LNCaP clone FGC (cell line): ENCODE results near the gene ZNF511.

ENCODE experiments used
- DNase-seq: peaks from one replicate; pipeline ENCODE4 v3.0.0-alpha.2; 2011; ENCODE audit warnings: low read depth
- H3K4me3 ChIP-seq: 2 replicates; pipeline ENCODE4 v1.5.1; 2011; ENCODE audit warnings: mild to moderate bottlenecking, low read depth, low read length, control low read depth
- CTCF ChIP-seq: IDR thresholded peaks from 2 replicates; pipeline ENCODE4 v1.5.1; 2012; ENCODE audit warnings: mild to moderate bottlenecking; ENCODE audit not compliant: control insufficient read depth, insufficient read depth; ENCODE audit errors: extremely low read depth

Gene ZNF511

DNA sequence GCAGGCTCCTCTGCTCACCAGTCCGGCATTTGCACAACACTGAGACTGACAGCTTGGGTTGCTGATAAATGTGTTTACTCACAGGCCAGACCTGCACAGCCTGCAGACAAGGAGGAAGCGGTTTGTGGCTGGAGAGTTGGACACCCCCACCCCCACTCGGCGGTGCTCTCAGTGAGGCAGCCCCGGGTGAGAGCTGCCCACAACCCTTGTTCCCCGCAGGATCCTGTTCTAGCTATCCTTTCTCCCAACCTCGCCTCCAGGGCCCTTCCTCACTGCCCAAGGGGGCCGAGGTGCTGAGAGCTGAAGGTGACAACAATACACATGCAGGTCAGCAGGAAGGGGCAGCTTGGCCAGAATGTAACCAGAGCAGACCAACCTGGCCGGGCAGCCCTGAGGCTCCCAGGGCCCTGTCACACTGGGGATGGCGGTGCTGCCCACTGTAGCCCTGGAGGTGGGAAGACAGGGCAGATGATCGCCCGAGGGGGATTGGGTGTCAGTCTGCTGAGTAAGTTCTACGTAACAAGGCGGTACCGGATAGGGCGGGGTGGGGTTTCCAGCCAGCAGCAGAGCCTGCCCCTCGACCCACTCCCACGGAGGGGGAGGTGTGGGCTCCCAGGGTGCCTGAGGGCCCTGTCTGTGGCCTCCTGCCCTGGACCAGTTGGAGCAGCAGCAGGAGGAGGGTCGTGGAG lies 30.0 kb upstream of the ZNF511 start:
- no peak overlapping the region for H3K4me3 ChIP-seq
- DNase-seq = peak; percentile 25
- no peak for TF ChIP-seq CTCF

GRCh38 chr10:133279326-133280226 lies 29.1 kb upstream of the ZNF511 start:
- no peak overlapping the region for H3K4me3 ChIP-seq
- DNase-seq = no peak
- no peak for TF ChIP-seq CTCF

DNA sequence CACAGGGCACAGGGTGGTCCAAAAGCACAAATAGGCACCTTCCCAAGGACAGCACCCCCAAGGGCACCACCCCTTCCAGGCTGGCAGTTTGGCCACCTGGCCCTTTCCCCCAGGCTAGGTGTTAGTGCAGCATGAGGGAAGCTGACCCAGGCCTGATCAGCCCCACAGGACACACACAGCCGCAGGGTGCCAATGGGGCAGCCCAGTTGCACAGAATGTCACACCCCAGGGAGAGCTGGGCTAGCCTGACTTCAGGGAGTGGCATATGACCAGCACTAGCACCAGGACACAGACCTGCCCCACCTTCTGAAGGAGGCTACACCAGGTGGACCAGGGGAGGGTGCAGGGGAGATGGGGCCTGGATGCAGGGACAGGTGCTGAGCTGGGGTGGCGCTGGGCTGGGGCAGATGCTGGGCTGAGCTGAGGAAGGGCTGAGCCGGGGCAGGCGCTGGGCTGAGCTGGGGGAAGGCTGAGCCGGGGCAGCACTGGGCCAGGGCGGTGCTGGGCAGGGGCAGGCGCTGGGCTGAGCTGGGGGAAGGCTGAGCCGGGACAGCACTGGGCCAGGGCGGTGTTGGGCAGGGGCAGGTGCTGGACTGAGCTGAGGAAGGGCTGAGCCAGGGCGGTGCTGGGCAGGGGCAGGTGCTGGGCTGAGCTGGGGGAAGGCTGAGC lies 28.2 kb upstream of the ZNF511 start:
- TF ChIP-seq CTCF = no peak
- DNase-seq = no peak
- H3K4me3 ChIP-seq = no peak overlapping the region

DNA sequence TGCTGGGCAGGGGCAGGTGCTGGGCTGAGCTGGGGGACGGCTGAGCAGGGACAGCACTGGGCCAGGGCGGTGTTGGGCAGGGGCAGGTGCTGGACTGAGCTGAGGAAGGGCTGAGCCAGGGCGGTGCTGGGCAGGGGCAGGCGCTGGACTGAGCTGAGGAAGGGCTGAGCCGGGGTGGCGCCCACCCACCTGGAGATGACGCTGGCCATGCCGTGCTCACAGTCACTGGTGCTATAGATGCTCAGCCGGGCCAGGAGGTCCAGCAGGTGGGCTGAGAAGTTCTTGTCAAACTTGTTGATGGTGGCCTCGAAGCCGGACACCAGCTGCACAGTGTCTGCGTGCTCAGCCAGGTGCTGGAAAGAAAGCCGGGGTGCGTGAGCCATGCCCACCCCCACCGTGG lies 27.6 kb upstream of the ZNF511 start:
- DNase-seq = no peak
- no peak for TF ChIP-seq CTCF
- no peak overlapping the region for H3K4me3 ChIP-seq

DNA sequence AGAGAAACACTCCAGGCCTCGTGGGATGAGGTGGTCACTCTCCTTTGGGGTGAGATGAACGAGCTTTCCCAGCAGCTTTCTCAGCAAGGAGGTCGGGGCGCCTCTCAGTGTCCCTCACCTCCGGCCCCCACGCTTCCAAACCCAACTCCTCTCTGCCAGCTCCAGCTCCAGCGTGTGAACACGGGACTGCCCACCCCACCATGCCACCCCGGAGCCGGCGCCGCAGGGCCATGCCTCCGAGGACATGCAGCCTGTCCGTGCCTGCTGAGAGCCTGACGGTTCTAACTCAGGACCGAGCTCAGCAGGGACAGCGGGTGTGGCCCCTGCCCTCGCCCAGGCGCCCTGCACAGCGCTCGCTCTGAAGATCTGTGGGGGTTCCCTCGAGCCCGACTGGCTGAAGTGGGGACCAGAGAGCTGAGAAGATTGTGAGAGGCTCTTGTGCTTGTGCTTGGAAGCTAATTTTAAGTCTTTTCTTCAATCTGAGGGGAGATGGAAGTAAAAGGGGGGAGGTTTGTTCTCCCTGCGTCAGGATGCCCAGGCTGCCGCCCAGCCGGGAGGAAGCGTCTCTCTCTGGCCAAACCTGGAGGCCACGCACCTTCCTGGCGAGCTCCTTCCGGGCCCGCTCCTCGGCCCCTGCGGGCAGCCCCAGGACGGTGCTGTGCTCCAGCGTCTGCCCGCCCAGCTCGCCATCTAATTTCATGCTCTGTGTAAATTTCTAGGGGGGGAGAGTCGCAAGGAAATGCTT lies 26.9 kb upstream of the ZNF511 start:
- no peak for TF ChIP-seq CTCF
- DNase-seq = no peak

DNA sequence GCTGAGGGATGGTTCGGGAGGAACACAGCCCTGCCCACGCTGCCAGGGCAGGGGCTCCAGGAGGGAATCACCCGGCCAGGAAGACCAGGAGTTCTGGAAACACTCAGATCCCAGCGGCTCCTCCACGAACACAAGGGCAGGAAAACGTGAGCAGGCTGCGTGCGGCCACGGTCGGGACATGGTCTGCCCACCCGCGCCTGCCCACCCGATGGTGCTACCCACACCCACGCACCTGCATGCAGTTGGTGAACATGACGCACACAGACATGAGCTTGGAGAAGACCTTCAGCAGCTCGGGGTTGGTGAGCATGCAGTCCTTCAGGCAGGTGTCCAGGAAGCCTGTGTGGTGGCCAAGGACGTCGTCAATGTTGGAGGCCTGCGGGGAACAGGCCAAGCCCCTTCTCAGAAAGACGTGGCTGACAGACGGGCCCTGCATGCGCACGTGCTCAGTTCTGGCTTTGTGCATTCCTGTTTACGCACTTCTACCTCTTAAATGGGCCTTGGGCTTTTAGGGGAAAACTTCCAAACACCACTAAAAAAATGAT lies 25.8 kb upstream of the ZNF511 start:
- no peak for TF ChIP-seq CTCF
- no peak overlapping the region for H3K4me3 ChIP-seq
- no peak for DNase-seq

More for the DNA sequence above, 26.9 kb upstream of the ZNF511 start:
- H3K4me3 ChIP-seq = no peak overlapping the region
